HepG2 (cell line): ENCODE data around the gene CDK2AP2. TPM values are rescaled to one million over a fixed set of nuclear protein-coding genes. Genes with fewer than 3 reads are reported as not detected.
A peak's percentile ranks its signal among the peaks of the same experiment; 100 is the strongest.

Experiments used
- CBX5 ChIP-seq: sonication (generic); formaldehyde crosslinking; IDR thresholded peaks from 2 replicates; pipeline ENCODE4 v1.4.0; 2020; ENCODE audit warnings: missing genetic modification reagents, borderline replicate concordance
- EED ChIP-seq: sonication (generic); formaldehyde crosslinking; IDR thresholded peaks from 2 replicates; pipeline ENCODE4 v1.5.0; 2020; ENCODE audit warnings: mild to moderate bottlenecking, missing genetic modification reagents
- JUNB ChIP-seq: sonication (generic); formaldehyde crosslinking; IDR thresholded peaks from 2 replicates; pipeline ENCODE4 v1.8.0; 2022; ENCODE audit warnings: missing genetic modification reagents, mild to moderate bottlenecking, borderline replicate concordance
- PHF21A ChIP-seq: sonication (generic); formaldehyde crosslinking; IDR thresholded peaks from 2 replicates; pipeline ENCODE4 v1.5.0; 2020; ENCODE audit warnings: mild to moderate bottlenecking, missing genetic modification reagents
- POLR2AphosphoS5 ChIP-seq: IDR thresholded peaks from 2 replicates; pipeline ENCODE4 v1.6.1; 2012; ENCODE audit warnings: low read depth, low read length
- SKI ChIP-seq: fragments of 450-650 bp; IDR thresholded peaks from one replicate; pipeline ENCODE4 v1.6.1; 2018; ENCODE audit warnings: mild to moderate bottlenecking; ENCODE audit not compliant: partially characterized antibody
- SMARCC2 ChIP-seq: fragments of 450-650 bp; IDR thresholded peaks from 2 replicates; pipeline ENCODE4 v1.6.1; 2017; ENCODE audit warnings: antibody characterized with exemption, mild to moderate bottlenecking
- SNAPC4 ChIP-seq: sonication (generic); formaldehyde crosslinking; IDR thresholded peaks from 2 replicates; pipeline ENCODE4 v1.4.0; 2020; ENCODE audit warnings: mild to moderate bottlenecking, missing genetic modification reagents
- ZBTB10 ChIP-seq: sonication (generic); formaldehyde crosslinking; IDR thresholded peaks from 2 replicates; pipeline ENCODE4 v1.4.0; 2020; ENCODE audit warnings: missing genetic modification reagents, borderline replicate concordance
- ZNF292 ChIP-seq: sonication (generic); formaldehyde crosslinking; IDR thresholded peaks from 2 replicates; pipeline ENCODE4 v1.8.1; 2022; ENCODE audit warnings: mild to moderate bottlenecking, low read depth, missing genetic modification reagents, borderline replicate concordance
- ZNF350 ChIP-seq: sonication (generic); formaldehyde crosslinking; IDR thresholded peaks from 2 replicates; pipeline ENCODE4 v1.4.0; 2020; ENCODE audit warnings: mild to moderate bottlenecking, low read depth, missing genetic modification reagents, borderline replicate concordance
- ZNF451 ChIP-seq: sonication (generic); formaldehyde crosslinking; IDR thresholded peaks from 2 replicates; pipeline ENCODE4 v1.5.0; 2020; ENCODE audit warnings: mild to moderate bottlenecking, missing genetic modification reagents
- ZNF549 ChIP-seq: sonication (generic); formaldehyde crosslinking; IDR thresholded peaks from 2 replicates; pipeline ENCODE4 v1.5.0; 2020; ENCODE audit warnings: missing genetic modification reagents
- ZSCAN9 ChIP-seq: IDR thresholded peaks from 2 replicates; pipeline ENCODE4 v1.6.1; 2016; ENCODE audit warnings: borderline replicate concordance
- ZZZ3 ChIP-seq: sonication (generic); formaldehyde crosslinking; IDR thresholded peaks from 2 replicates; pipeline ENCODE4 v1.4.0; 2020; ENCODE audit warnings: missing genetic modification reagents, mild to moderate bottlenecking, borderline replicate concordance
- polyA plus RNA-seq, 8 experiments: library from polyadenylated mRNA; depleted of rRNA in 3 of 8; stranded (reverse) in 7 of 8; unstranded in 1 of 8; fragments of >200 nt; fragmentation: Illumina TruSeq in 4 of 8; extraction: Trizol in 4 of 8; gene quantifications; 2 replicates each; pipeline versions ENCODE4 v1.2.1 to v1.2.3, GENCODE V29; 2011 to 2016; ENCODE audit warnings: low read depth in 4 of 8, missing spikeins in 1 of 8, mixed read lengths in 1 of 8; ENCODE audit not compliant: insufficient read depth in 1 of 8
- total RNA-seq, 5 experiments: library from RNA; depleted of rRNA; stranded (reverse); fragments of >200 nt; fragmentation: Illumina TruSeq; extraction: Trizol; gene quantifications; 2 replicates each; pipeline ENCODE4 v1.2.3, GENCODE V29; 2016; ENCODE audit warnings: low read depth in 1 of 5
- TF ChIP-seq, protein P1 (sequence below): sonication (generic); formaldehyde crosslinking; IDR thresholded peaks from 2 replicates; pipeline ENCODE4 v1.8.0; 2022; ENCODE audit warnings: missing genetic modification reagents, mild to moderate bottlenecking, inconsistent platforms, borderline replicate concordance
- TF ChIP-seq, protein P2 (sequence below): sonication (generic); formaldehyde crosslinking; IDR thresholded peaks from 2 replicates; pipeline ENCODE4 v1.4.0; 2020; ENCODE audit warnings: missing genetic modification reagents

Gene CDK2AP2
- total and polyA plus RNA-seq, 2 of the 13 experiments (the other 11 are each of a cell fraction or from before 2014, with no cell fraction given), result 15.0 to 23.2 TPM

GRCh38 chr11:67468759-67469507 is 39.0 kb downstream of the CDK2AP2 start, which contains the start of gene TMEM134 (continued):
- no peak; the same call in 1 of the 2 replicates for TF ChIP-seq ZNF451 (CRISPR knock-in tag)
- TF ChIP-seq CBX5 (CRISPR knock-in tag), result peak; percentile 87; the same call in 1 of the 2 replicates
- no peak for TF ChIP-seq ZSCAN9 (CRISPR knock-in tag)
- no peak for TF ChIP-seq ZNF292 (CRISPR knock-in tag)
- TF ChIP-seq ZNF549, result no peak
- peak; percentile 54; the same call in 1 of the 2 replicates for TF ChIP-seq PHF21A
- TF ChIP-seq ZNF350 (CRISPR knock-in tag), result peak; percentile 57
- TF ChIP-seq ZZZ3 (CRISPR knock-in tag), result no peak
- peak; percentile 77 for TF ChIP-seq POLR2AphosphoS5
- no peak for TF ChIP-seq SNAPC4 (CRISPR knock-in tag)
- TF ChIP-seq JUNB (CRISPR knock-in tag), result no peak
- TF ChIP-seq, protein P1, sequence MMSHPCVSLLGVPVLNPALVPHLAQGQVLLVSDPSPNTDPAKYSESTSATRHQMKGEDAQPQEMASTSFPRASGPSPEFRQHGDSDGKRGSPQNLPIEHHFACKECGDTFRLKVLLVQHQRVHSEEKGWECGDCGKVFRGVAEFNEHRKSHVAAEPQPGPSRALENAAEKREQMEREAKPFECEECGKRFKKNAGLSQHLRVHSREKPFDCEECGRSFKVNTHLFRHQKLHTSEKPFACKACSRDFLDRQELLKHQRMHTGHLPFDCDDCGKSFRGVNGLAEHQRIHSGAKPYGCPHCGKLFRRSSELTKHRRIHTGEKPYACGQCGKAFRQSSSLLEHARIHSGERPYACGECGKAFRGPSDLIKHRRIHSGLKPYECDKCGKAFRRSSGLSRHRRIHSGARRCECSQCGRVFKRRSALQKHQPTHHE, result no peak
- TF ChIP-seq, protein P2, sequence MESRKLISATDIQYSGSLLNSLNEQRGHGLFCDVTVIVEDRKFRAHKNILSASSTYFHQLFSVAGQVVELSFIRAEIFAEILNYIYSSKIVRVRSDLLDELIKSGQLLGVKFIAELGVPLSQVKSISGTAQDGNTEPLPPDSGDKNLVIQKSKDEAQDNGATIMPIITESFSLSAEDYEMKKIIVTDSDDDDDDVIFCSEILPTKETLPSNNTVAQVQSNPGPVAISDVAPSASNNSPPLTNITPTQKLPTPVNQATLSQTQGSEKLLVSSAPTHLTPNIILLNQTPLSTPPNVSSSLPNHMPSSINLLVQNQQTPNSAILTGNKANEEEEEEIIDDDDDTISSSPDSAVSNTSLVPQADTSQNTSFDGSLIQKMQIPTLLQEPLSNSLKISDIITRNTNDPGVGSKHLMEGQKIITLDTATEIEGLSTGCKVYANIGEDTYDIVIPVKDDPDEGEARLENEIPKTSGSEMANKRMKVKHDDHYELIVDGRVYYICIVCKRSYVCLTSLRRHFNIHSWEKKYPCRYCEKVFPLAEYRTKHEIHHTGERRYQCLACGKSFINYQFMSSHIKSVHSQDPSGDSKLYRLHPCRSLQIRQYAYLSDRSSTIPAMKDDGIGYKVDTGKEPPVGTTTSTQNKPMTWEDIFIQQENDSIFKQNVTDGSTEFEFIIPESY, result no peak
- TF ChIP-seq ZBTB10 (CRISPR knock-in tag), result no peak; the same call in 1 of the 2 replicates
- no peak; the same call in 1 of the 2 replicates for TF ChIP-seq EED
- TF ChIP-seq SMARCC2, result no peak
- TF ChIP-seq SKI, result peak; percentile 71
